Activated T-cell treated with anti-CD3 and anti-CD28 coated beads, Interleukin-2, amount 50 U/mL, for 72 hours (primary cell): ENCODE measurements around the gene MAPK8IP3. TPM values are rescaled to one million over a fixed set of nuclear protein-coding genes. Genes with fewer than 3 reads are reported as not detected.

Experiments used
- ATAC-seq, 2 donors: fragments of 150-1000 bp; cut with Tn5 transposase; replicated peaks in 1 of 2; 2 replicates each; pipeline ENCODE4 v1.10.0; 2021; ENCODE audit warnings: moderate library complexity in 2 of 2, mild to moderate bottlenecking in 1 of 2
- DNase-seq, 2 donors: peaks; one replicate each; pipeline ENCODE4 v3.0.0; 2021 to 2022; ENCODE audit warnings: mixed read lengths in 1 of 2
- H3K27ac Mint-ChIP-seq: one replicate; pipeline ENCODE4 v1.8.0; 2022; ENCODE audit warnings: mild to moderate bottlenecking, moderate library complexity, mixed read lengths
- H3K27me3 Mint-ChIP-seq: one replicate; pipeline ENCODE4 v1.8.0; 2022; ENCODE audit warnings: low read depth, mixed read lengths
- H3K36me3 Mint-ChIP-seq, 2 donors: one replicate each; pipeline ENCODE4 v1.8.0; 2022; ENCODE audit warnings: mixed read lengths in 2 of 2, mild to moderate bottlenecking in 1 of 2; ENCODE audit not compliant: insufficient read depth in 2 of 2
- H3K4me1 Mint-ChIP-seq: one replicate; pipeline ENCODE4 v1.8.0; 2022; ENCODE audit warnings: low read depth, mixed read lengths
- H3K4me3 Mint-ChIP-seq, 2 donors: one replicate each; pipeline ENCODE4 v1.8.0; 2022; ENCODE audit warnings: mild to moderate bottlenecking in 2 of 2, mixed read lengths in 2 of 2, moderate library complexity in 2 of 2
- H3K9me3 Mint-ChIP-seq, 2 donors: one replicate each; pipeline ENCODE4 v1.8.0; 2022; ENCODE audit warnings: mixed read lengths in 2 of 2
- total RNA-seq, 2 donors: library from RNA; stranded (reverse); gene quantifications; one replicate each; pipeline ENCODE4 v1.2.3, GENCODE V29; 2022

Gene MAPK8IP3
- total RNA-seq, 2 donors from 2014 or later = 92.7 to 118 TPM

- Mint-ChIP-seq H3K4me1 (no peaks in the 10 kb centered on the region), H3K27me3 (no peaks in the 10 kb centered on the region), H3K36me3 (no peaks in the 10 kb centered on the region), H3K4me3 (no peak overlapping the region), H3K9me3 (no peaks in the 10 kb centered on the region), H3K27ac (no peak overlapping the region)
- no peak for ATAC-seq
- DNase-seq = no peak
Observed at GRCh38 chr16:1740234-1740633, 34.2 kb downstream of the MAPK8IP3 start.

- Mint-ChIP-seq H3K36me3 (no peaks in the 10 kb centered on the region), H3K27me3 (no peaks in the 10 kb centered on the region), H3K4me1 (no peaks in the 10 kb centered on the region), H3K27ac (no peak overlapping the region), H3K4me3 (no peak overlapping the region), H3K9me3 (no peaks in the 10 kb centered on the region)
- ATAC-seq (no peak), DNase-seq (no peak)
Observed at GRCh38 chr16:1740781-1741490, 34.9 kb downstream of the MAPK8IP3 start.

- H3K27ac Mint-ChIP-seq = no peak overlapping the region
- no peak for DNase-seq
- no peaks in the 10 kb centered on the region for H3K27me3 Mint-ChIP-seq
- no peaks in the 10 kb centered on the region for H3K4me1 Mint-ChIP-seq
- H3K9me3 Mint-ChIP-seq = no peaks in the 10 kb centered on the region
- no peak overlapping the region for H3K4me3 Mint-ChIP-seq
- no peak for ATAC-seq
- H3K36me3 Mint-ChIP-seq = no peaks in the 10 kb centered on the region
Observed at GRCh38 chr16:1741553-1742165, 35.7 kb downstream of the MAPK8IP3 start.

GRCh38 chr16:1743376-1744337 is 37.7 kb downstream of the MAPK8IP3 start:
- no peak for ATAC-seq
- H3K36me3 Mint-ChIP-seq = no peaks in the 10 kb centered on the region
- no peaks in the 10 kb centered on the region for H3K27me3 Mint-ChIP-seq
- no peaks in the 10 kb centered on the region for H3K9me3 Mint-ChIP-seq
- DNase-seq = no peak
- H3K4me3 Mint-ChIP-seq = no peak overlapping the region
- no peaks in the 10 kb centered on the region for H3K4me1 Mint-ChIP-seq
- no peak overlapping the region for H3K27ac Mint-ChIP-seq

GRCh38 chr16:1744338-1744840 is 38.4 kb downstream of the MAPK8IP3 start:
- ATAC-seq (no peak), DNase-seq (no peak)
- Mint-ChIP-seq H3K27me3 (no peaks in the 10 kb centered on the region), H3K36me3 (no peaks in the 10 kb centered on the region), H3K4me3 (no peak overlapping the region), H3K4me1 (no peaks in the 10 kb centered on the region), H3K9me3 (no peaks in the 10 kb centered on the region), H3K27ac (no peak overlapping the region)

- Mint-ChIP-seq H3K4me3 (no peak overlapping the region), H3K27ac (no peak overlapping the region), H3K4me1 (no peaks in the 10 kb centered on the region), H3K9me3 (no peaks in the 10 kb centered on the region), H3K36me3 (no peaks in the 10 kb centered on the region), H3K27me3 (no peaks in the 10 kb centered on the region)
- no peak for ATAC-seq
- DNase-seq = no peak
Observed at GRCh38 chr16:1745181-1745899, 39.3 kb downstream of the MAPK8IP3 start.

- DNase-seq (no peak), ATAC-seq (no peak)
- H3K9me3 Mint-ChIP-seq = no peaks in the 10 kb centered on the region
- H3K4me1 Mint-ChIP-seq = no peaks in the 10 kb centered on the region
- H3K27me3 Mint-ChIP-seq = no peaks in the 10 kb centered on the region
- no peak overlapping the region for H3K27ac Mint-ChIP-seq
- no peaks in the 10 kb centered on the region for H3K36me3 Mint-ChIP-seq
- no peak overlapping the region for H3K4me3 Mint-ChIP-seq
Observed at GRCh38 chr16:1745900-1746692, 40.1 kb downstream of the MAPK8IP3 start.

- Mint-ChIP-seq H3K4me1 (no peaks in the 10 kb centered on the region), H3K4me3 (no peak overlapping the region), H3K36me3 (no peaks in the 10 kb centered on the region), H3K9me3 (no peaks in the 10 kb centered on the region), H3K27ac (no peak overlapping the region), H3K27me3 (no peaks in the 10 kb centered on the region)
- ATAC-seq (no peak), DNase-seq (no peak)
Observed at GRCh38 chr16:1746693-1747195, 40.7 kb downstream of the MAPK8IP3 start.

- Mint-ChIP-seq H3K4me1 (no peaks in the 10 kb centered on the region), H3K4me3 (no peak overlapping the region), H3K9me3 (no peaks in the 10 kb centered on the region), H3K36me3 (no peaks in the 10 kb centered on the region), H3K27ac (no peak overlapping the region), H3K27me3 (no peaks in the 10 kb centered on the region)
- no peak for ATAC-seq
- no peak for DNase-seq
Observed at GRCh38 chr16:1747934-1748333, 41.9 kb downstream of the MAPK8IP3 start.

- ATAC-seq (no peak), DNase-seq (no peak)
- Mint-ChIP-seq H3K4me3 (no peak overlapping the region), H3K4me1 (no peaks in the 10 kb centered on the region), H3K9me3 (no peaks in the 10 kb centered on the region), H3K36me3 (no peaks in the 10 kb centered on the region), H3K27ac (no peak overlapping the region), H3K27me3 (no peaks in the 10 kb centered on the region)
Observed at GRCh38 chr16:1749152-1750117, 43.4 kb downstream of the MAPK8IP3 start.

- Mint-ChIP-seq H3K27ac (no peak overlapping the region), H3K27me3 (no peaks in the 10 kb centered on the region), H3K4me1 (no peaks in the 10 kb centered on the region), H3K9me3 (no peaks in the 10 kb centered on the region), H3K36me3 (no peaks in the 10 kb centered on the region), H3K4me3 (no peak overlapping the region)
- ATAC-seq (no peak), DNase-seq (no peak)
Observed at GRCh38 chr16:1751946-1752345, 46.0 kb downstream of the MAPK8IP3 start.
